ENCODE data around the gene VPS29.
"Not testable (repeated sequence)": the region's sequence is repeated elsewhere in the genome, so short reads cannot be mapped to it uniquely, and the experiment has no call there.

Gene VPS29

DNA sequence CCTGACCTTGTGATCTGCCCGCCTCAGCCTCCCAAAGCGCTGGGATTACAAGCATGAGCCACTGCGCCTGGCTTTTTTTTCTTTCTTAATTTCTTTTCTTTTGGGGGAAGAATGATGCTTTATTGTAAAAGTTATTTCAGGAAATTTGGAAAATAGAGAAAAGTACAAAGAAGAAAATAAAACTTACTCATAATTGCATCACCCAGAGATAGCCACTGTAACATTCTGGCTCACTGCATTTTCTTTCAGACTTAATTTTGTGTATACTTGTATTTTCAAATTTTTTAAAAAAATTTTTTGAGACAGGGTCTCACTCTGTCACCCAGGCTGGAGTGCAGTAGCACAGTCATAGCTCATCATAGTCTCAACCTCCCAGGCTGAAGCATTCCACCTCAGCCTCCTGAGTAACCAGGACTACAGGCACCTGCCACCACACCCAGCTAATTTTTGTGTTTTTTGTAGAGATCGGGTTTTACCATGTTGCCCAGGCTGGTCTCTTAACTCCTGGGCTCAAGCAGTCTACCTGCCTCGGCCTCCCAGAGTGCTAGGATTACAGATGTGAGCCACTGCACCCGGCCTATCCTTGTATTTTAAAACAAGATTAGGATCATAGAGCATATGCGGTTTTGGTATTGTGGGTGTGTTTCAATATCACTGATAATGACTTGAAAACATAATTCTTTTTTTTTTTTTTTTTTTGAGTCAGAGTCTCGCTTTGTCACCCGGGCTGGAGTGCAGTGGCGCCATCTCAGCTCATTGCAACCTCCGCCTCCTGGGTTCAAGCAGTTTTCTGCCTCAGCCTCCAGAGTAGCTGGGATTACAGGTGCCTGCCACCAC, 19.2 kb upstream of the VPS29 start:
- DNase-seq, result not testable (repeated sequence)

DNA sequence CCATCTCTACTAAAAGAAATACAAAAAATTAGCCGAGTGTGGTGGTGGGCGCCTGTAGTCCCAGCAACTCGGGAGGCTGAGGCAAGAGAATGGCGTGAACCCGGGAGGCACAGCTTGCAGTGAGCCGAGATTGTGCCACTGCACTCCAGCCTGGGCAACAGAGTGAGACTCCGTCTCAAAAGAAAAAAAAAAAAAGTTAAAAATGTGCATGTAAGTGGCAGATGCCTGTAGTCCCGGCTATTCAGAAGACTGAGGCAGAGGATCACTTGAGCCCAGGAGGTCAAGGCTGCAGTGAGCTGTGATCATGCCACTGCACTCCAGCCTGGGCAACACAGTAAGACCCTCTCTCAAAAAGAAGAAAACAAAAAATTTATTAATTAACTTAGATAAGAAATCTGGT, 16.1 kb upstream of the VPS29 start:
- not testable (repeated sequence) for DNase-seq

DNA sequence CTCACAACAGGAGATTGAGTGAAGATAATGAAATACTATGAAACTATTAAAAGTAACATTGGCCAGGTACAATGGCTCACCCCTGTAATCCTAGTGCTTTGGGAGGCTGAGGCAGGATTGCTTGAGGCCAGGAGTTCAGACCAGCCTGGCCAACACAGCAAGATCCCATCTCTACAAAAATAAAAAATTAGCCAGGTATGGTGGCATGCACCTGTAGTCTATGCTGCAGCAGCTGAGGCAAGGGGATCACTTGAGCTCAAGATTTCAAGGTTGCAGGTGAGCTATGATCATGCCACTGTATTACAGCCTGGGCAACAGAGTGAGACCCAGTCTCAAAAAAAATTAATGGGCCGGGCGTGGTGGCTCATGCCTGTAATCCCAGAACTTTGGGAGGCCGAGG, 15.1 kb upstream of the VPS29 start:
- no peak for DNase-seq

DNA sequence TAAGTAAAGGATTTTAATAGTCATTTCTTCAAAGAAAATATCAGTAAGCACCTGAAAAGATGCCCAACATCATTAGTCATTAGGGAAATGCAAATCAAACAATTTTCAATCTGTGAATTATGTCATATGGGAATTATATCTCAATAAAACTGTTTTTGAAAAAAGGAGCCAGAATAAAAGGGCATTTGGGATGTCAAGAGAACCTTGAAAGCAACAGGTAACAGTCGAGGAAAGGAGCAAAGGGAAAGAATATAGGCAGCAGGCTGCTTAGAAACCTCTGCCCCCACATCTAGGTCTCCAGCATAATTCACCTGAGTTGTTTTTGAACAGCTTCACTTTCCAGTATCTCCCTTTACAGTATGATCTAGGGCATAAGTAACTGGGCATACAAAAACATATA, 12.5 kb upstream of the VPS29 start:
- no peak for DNase-seq

DNA sequence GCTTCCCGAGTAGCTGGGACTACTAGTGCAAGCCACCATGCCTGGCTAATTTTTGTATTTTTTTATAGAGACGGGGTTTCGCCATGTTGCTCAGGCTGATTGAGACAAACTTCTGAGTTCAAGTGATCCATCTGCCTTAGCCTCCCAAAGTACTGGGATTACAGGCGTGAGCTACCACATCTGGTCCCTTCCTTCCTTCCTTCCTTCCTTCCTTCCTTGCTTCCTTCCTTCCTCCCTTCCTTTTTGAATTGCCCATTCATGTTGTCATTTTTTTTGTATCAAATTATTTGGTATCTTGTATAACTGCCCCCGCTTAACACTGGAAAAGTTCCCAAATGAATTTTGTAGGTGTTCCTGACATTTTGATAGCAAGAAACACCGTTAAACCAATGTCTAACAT, 11.9 kb upstream of the VPS29 start:
- DNase-seq, result peak; percentile 12

DNA sequence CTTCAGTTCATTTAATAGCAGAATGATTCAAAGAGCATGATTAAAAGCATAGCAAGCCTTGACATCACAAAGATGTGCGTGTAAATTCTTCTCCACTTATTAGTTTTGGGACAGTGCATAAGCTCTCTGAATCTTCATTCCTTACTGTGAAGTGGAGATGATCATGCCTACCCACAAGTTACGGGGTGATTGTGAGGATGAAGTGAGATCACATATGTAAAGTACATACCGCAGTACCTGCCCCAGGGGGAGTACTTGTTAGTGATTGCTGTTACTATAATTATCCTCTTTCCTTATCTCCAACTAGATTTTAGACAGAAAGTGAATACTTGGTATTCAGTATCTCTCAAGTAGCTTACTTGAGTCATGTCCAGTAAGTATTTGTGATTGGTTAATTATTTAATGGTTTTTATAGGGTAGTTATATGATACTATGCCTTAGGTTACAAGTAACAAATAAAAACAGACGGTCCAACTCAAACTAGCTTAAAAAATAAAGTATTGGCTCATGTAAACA, 6.2 kb upstream of the VPS29 start:
- no peak for DNase-seq

DNA sequence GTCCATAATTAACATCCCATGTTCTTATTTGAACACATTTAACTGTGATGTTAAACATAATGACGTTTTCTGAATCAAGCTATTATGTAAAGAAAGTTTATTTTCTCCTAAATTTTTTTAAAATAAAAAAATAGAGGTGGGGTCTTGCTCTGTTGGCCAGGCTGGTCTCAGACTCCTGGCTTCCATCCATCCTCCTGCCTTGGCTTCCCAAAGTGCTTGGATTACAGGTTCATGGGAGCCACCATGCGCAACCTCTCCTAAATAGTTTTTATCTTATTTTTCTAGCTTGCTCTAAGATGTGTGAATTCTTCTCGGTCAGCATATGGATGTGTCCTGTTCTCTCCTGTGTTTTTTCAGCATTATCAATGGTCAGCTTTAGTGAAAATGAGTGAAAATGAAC, 3.4 kb upstream of the VPS29 start:
- DNase-seq, result no peak

DNA sequence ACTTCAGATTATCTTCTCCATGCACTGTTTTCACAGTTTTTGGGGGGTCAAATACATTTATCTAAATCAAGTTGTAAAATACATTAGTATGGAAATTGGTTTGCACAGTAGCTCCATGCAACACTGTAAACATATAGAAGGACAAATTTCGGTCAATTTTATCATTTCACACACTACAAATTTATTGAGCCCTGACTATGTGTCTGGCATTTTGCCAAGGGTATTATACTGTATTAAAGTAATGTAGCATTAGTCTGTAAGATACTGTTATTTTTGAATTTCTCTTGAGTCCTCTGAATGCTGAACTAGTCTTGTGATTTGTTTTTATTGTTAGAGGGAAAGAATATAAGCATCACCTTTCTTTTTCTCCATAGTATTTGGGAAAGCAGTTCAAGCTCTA, 1.5 kb upstream of the VPS29 start:
- DNase-seq, result no peak

DNA sequence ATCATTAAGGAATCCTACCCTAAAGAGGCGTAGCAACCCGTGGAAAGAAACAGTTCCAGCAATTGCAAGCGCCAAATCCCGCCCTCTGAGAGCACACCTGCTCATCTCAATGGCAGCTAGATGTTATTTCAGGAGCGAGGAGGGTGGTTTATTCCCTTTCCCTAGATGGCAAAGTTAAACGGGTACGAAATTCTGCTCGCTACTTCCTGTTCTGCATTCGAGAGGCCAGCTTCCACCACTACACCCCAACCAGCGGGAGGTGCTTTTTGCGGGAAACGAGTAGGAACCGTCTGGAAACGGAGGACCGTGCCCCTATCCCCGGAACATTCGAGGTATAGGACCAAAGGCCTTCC, 536 bp downstream of the VPS29 start:
- DNase-seq, result peak; percentile 66

DNA sequence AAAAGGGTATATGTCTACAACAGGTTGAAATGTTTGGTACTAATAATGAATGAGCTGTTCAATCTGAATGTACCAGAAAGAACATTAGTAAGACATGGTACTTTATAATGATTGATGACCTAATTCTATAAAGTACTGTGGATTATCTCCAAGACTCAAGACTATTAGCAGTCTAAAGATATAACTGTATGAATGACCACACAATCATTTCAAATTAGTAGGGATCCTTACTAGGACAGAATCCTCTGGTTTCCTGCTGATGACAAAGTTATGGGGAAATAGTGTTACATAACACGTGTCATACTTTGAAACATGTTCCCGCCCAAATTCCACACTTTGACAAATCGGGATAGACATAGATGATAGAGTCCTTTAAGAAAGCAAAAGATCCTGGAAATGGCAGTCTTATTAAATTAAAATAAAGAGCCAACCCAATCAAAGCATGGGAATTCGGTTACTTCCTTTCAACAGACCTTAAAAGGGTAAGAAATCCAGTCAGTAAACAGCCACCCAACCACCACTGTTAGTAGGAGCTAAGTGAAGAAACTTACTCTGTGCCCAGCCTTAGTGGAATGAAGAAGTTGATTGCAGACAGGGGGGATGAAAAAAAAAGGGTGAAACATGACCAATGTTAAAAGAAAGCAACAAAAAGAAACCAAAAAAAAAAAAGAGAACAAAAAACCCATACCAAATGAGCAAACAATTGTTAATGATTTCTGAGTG, 2.8 kb downstream of the VPS29 start:
- peak; percentile 52 for DNase-seq

DNA sequence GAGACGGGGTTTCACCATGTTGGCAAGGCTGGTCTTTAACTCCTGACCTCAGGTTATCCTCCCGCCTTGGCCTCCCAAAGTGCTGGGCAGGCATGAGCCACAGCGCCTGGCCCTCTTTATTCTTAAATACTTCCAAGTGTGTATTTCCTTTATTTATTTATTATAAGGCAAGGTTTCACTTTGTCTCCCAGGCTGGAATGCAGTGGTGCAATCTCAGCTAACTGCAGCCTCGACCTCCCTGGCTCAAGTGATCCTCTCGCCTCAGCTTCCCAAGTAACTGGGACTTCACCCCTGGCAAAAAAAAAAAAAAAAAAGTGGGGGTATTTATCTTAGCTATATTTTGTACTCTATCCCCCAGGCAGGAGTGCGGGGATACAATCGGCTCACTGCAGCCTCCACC, 26.5 kb downstream of the VPS29 start:
- no peak for DNase-seq

DNA sequence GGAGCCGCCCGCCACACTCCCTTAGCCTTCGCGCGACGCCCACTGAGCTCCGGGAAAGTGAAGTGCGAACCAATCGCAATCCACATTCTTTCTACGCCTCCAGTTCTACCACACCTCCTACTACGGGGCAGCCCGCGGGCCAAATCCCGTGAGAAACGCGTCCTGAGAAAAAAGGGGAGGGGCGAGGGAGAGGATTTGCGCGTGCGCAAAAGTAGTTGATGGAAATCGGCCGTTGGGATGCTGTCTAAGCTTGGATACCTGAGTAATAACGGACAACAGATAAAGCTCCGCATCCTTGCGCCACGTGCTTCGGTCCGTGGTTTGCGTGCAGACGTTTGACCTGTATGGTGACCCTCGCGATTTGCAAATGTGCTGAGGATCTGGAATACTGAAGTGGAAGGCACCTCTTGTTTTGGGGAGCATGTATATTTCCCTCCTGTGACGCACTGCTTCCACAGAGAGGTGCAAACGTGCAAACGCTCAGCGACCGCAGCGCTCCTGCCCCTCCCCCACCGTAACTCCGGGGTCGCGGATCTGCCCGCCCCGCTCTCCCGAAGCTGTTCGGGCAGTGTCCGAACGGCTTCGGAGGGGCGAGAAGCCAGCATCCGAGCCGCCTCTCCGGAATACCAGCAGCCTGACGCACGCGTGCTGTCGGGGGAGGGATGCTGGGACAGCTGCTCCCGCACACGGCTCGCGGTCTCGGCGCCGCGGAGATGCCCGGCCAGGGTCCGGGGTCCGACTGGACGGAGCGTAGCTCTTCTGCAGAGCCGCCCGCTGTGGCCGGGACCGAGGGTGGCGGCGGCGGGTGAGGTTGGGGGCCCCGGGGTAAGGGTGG, 33.5 kb downstream of the VPS29 start, which contains the start of the genes FAM216A and GPN3:
FAM216A (plus strand) TSS at position 632 of the 835 bp plus-strand sequence; CDS start at position 663, 31 bp downstream.
GPN3 (minus strand) TSS at position 44 of the 835 bp plus-strand sequence. CDS start 54 bp downstream, outside the sequence.
- peak; percentile 100 for DNase-seq

DNA sequence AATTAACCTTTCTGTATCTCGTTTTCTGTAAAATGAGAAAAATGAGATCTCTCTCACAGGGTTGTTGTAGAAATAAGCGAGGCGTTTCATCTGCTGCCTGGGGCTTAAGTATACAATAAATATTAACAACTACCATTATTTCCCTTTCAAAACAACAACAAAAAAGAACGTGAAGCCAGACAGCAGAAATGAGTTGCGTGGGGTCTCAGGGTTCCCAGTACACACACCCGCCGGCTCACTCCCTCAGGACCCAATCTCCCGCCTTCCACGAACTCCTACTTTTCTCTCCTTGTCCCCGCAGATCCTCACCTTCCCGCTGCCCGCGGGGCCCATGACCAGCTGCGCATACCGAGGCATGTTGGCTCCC, 34.1 kb downstream of the VPS29 start:
- no peak for DNase-seq

DNA sequence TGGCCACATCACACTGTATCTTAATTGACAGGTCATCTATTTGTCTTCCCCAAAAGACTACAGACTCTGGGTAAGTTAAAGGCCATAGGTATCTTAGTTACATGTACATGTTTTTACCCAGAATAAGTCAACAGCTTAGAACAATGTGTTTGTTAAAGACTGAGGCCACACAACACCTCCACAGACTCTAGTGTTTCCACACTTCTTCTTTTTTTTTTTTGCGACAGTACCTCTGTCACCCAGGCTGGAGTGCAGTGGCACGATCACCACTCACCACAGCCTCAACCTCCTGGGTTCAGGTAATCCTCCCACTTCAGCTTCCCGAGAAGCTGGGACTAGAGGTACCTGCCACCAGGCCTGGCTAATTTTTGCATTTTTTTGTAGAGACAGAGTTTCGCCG, 35.1 kb downstream of the VPS29 start:
- DNase-seq, result no peak

DNA sequence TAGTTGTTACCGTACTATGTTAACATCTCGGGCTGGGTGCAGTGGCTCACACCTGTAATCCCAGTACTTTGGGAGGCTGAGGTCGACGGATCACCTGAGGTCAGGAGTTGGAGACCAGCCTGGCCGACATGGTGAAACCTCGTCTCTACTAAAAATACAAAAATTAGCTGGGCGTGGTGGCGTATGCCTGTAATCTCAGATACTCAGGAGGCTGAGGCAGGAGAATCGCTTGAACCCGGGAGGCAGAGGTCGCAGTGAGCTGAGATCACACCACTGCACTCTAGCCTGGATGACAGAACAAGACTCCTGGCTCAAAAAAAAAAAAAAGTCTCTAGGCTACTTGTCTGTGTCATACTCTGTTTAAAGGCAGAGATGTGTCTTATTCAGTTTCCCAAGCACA, 36.1 kb downstream of the VPS29 start:
- not testable (repeated sequence) for DNase-seq

DNA sequence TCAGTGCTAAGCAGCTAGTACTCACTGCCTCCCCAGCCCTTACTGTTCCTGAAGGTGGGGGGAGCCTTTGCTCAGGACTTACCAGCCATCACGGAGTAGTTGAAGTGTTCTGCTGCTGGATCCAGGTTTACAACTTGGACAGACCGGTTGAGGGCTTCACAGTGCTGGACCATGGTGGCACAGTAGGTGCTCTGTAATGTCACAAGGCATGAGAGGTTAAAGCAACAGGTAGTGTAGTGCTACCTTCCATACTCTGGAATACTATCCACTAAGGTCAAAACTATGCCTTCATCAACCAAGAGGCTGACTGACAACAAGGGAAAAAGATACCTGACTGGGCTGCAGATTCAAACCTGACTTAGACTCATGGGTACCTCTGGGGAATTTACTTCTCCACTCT, 36.9 kb downstream of the VPS29 start:
- no peak for DNase-seq

DNA sequence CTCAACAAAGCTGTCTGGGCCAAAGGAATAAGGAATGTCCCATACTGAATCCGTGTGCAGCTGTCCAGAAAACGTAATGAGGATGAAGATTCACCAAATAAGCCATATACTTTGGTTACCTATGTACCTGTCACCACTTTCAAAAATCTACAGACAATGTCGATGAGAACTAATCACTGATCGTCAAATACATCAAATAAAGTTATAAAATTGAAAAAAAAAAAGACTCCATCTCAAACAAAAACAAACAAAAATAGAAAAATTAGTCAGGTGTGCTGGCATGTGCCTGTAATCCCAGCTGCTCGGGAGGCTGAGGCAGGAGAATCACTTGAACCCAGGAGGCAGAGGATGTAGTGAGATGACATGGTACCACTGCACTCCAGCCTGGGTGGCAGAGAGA, 40.7 kb downstream of the VPS29 start:
- DNase-seq, result not testable (repeated sequence)

DNA sequence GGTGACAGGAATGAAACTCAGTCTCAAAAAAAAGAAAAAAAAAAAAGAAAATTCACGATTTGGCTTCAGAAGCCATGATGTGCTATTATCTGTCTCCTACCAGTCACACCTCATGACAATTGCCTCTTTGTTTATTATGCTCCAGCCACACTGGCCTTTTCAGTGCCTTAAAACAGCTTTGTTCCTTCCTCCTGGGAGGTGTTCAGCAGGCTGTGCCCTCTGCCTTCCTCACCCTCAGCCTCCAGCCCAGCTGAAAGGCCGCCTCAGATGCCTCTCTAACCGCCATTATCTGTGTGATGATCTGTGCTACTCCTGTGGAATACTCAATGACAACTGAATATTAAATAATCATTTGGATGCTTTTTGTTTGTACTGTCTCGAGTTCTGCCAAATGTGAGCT, 43.2 kb downstream of the VPS29 start:
- DNase-seq, result no peak

DNA sequence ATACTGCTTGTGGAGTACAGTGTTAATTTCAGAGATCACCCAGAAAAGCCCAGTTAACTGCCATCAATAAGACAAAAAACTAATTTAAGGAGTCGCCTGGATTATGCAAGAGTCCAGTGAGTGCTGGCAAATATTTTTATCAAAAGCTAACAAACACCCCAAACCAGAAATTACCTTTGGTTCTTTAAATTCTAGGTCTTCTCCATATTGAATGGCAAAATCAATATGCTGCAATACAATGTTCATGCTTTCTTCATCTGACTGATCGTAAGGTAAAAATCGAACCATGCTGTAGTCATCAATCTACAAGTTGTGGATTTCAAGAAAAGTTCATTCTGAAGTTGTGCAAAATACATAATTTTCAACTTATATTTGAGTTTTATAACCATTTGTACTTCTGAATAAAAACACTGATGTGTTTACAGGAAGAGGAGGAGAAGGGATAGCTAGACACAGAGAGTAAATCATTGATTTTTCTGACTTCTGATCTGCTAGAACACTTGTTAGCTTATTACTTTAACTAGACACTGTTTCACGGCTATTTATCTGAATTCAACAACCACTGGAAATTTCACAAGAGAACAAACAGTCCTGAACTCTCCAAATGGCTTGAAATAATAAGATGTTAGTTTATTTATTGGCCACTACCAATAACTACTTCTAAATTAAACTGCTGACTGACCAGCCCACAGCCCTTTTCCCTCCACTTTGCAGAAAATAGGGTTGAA, 48.2 kb downstream of the VPS29 start:
- DNase-seq, result peak; percentile 27

DNA sequence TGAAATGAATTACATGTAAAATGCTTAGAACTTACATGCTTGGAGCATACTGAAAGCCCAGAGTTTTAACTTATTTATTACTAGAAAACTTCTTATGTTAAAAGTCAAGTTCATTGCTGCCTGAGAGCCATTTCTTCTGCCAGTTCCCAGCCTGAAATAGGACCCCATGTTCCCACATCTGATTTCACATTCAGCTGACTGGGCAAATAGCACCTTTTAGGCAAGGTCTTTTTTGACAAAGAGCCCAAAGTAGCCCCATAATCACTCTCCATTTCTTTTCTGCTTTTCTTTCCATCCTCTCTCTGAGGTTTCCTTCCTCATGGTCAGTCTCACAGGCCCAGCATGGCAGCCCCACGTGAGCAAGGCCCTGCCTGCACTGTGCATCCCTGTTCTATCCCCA, 50.6 kb downstream of the VPS29 start:
- DNase-seq, result no peak

DNA sequence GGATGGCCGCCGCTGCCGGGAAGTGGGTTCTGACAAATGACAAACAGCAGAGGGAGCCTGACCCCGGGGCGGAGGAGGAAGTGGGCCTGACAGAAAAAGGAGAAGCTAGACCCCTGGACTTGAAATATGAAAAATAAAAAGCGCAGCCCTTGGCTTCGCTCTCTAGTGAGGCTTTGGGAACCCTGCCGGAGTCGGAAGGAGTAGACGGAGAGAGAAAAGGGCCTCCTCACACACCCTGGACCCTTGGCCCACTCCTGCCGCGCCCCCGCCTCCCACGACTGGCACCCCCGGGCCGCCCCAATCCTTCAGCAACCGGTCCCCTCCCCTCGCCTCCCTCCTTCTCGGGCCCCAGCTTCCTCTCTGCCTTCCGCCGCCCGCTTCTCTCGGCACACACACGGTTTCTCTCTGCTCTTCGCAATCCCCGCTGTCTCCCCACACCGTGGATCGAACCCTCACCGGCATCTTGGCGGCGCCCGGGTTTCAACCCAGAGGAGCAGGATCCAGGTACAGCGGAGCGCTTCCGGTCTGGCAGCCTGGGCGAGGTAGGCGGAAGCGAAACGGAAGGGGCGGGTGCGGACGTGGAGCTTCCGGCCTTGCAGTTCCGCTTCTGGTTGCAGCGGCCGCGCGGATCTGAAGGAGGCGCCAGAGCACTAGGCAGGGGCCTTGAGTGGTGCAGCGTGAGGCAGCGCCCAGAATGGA, 52.0 kb downstream of the VPS29 start, which contains the start of gene ARPC3:
ARPC3 (minus strand) TSS at position 539 of the 699 bp plus-strand sequence; CDS start at position 462, 77 bp downstream.
- DNase-seq, result peak; percentile 97

DNA sequence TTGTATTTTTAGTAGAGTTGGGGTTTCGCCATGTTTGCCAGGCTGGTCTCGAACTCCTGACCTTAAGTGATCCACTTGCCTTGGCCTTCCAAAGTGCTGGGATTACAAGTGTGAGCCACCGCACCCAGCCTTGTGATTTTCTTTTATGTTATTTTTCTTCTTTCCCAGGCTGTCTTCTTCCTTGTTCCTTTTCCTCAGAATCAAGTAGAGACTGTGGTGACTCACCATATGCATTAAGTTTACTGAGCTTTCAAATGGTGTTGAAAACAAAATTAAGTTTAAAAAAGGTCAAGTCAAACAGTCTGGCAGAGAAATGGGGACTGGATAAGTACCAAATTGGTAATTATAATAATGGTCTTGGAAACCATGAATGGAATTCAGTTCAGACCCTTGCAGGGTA, 57.5 kb downstream of the VPS29 start:
- no peak for DNase-seq
